Type B pancreatic cell (in vitro differentiated cells): ENCODE data around the gene HYAL1. TPM values are rescaled to one million over a fixed set of nuclear protein-coding genes. Genes with fewer than 3 reads are reported as not detected.

Experiments
- DNase-seq: peaks from one replicate; pipeline ENCODE4 v3.0.0; 2021; ENCODE audit warnings: mixed read lengths; ENCODE audit not compliant: unreplicated experiment; ENCODE audit errors: extremely low spot score
- H3K27ac Mint-ChIP-seq: 2 replicates; pipeline ENCODE4 v1.8.0; 2021; ENCODE audit warnings: mild to moderate bottlenecking, mixed read lengths
- H3K27me3 Mint-ChIP-seq: 2 replicates; pipeline ENCODE4 v1.8.0; 2021; ENCODE audit warnings: mixed read lengths
- H3K36me3 Mint-ChIP-seq: 2 replicates; pipeline ENCODE4 v1.8.0; 2021; ENCODE audit warnings: mixed read lengths
- H3K4me1 Mint-ChIP-seq: one replicate; pipeline ENCODE4 v1.8.0; 2021; ENCODE audit warnings: mixed read lengths; ENCODE audit not compliant: unreplicated experiment
- H3K4me3 Mint-ChIP-seq: 2 replicates; pipeline ENCODE4 v1.8.0; 2021; ENCODE audit warnings: mild to moderate bottlenecking, mixed read lengths
- H3K9me3 Mint-ChIP-seq: 2 replicates; pipeline ENCODE4 v1.8.0; 2021; ENCODE audit warnings: mixed read lengths
- total RNA-seq: library from RNA; stranded (reverse); gene quantifications from 2 replicates; pipeline ENCODE4 v1.2.1, GENCODE V29; 2021; ENCODE audit warnings: low replicate concordance
- TF ChIP-seq, protein P1 (sequence below): fragments of 200-600 bp; sonication (generic); conservative IDR thresholded peaks from 2 replicates; pipeline ENCODE4 v1.5.0; 2021; ENCODE audit warnings: antibody characterized with exemption, mild to moderate bottlenecking

HYAL1 gene
- total RNA-seq, 1 donor from 2014 or later = 3.7 TPM

DNA sequence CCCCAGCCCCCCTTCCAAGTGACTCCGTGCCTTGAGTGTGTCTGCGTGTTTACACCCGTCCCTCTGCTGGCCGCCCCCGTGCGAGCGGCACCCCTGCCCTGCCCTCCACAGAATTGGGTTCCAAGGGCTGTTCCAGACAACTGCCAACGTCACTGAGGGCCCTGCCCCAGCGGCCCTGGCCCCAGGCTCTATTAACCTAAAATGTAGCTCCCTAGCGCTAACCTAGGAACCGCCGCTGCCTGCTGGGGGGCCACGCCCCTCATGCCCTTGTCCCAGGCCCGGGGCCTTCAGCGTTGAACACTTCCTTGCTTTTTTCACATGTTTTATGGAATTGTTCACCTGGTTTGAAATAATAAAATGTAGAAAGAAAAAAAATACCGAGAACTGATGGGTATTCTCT, 44.4 kb downstream of the HYAL1 start:
- H3K36me3 Mint-ChIP-seq = peaks cover 4% of the 10 kb centered on the region
- no peak for DNase-seq
- H3K27ac Mint-ChIP-seq = peak overlapping the region; percentile 90
- peak overlapping the region; percentile 49 for H3K4me3 Mint-ChIP-seq
- H3K27me3 Mint-ChIP-seq = no peaks in the 10 kb centered on the region
- TF ChIP-seq, protein P1, sequence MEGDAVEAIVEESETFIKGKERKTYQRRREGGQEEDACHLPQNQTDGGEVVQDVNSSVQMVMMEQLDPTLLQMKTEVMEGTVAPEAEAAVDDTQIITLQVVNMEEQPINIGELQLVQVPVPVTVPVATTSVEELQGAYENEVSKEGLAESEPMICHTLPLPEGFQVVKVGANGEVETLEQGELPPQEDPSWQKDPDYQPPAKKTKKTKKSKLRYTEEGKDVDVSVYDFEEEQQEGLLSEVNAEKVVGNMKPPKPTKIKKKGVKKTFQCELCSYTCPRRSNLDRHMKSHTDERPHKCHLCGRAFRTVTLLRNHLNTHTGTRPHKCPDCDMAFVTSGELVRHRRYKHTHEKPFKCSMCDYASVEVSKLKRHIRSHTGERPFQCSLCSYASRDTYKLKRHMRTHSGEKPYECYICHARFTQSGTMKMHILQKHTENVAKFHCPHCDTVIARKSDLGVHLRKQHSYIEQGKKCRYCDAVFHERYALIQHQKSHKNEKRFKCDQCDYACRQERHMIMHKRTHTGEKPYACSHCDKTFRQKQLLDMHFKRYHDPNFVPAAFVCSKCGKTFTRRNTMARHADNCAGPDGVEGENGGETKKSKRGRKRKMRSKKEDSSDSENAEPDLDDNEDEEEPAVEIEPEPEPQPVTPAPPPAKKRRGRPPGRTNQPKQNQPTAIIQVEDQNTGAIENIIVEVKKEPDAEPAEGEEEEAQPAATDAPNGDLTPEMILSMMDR = peak; percentile 42
- peaks cover 16% of the 10 kb centered on the region for H3K4me1 Mint-ChIP-seq
- H3K9me3 Mint-ChIP-seq = no peaks in the 10 kb centered on the region

DNA sequence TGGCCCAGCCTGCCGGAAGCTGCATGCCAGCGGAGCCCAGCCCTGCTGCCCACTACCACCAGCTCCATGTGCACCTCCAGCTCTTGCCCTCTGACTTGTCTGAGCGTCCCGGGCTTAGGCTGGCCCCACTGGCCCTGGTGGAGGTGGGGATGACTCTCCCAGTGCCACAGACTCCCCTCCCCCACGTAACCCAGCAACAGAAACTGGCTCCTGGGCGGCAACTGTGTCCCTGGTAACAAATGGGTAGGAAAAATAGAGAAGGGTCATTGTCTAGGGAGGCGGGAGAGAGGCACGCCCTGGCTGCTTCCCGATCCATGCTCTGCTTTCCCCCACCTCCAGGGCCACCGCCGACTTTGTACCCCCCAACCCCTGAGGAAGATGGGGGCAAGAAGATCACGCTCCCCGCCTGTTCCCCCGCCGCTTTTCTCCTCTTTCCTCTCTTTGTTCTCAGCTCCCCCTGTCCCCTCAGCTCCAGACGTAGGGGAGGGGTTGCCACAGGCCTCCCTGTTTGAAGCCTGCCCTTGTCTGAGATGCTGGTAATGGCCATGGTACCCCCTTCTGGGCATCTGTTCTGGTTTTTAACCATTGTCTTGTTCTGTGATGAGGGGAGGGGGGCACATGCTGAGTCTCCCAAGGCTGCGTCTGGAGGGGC, 45.2 kb downstream of the HYAL1 start:
- DNase-seq = no peak
- H3K27ac Mint-ChIP-seq = peak overlapping the region; percentile 90
- H3K4me1 Mint-ChIP-seq = peaks cover 15% of the 10 kb centered on the region
- no peaks in the 10 kb centered on the region for H3K27me3 Mint-ChIP-seq
- TF ChIP-seq, protein P1 = no peak
- H3K4me3 Mint-ChIP-seq = no peak overlapping the region
- peaks cover 4% of the 10 kb centered on the region for H3K36me3 Mint-ChIP-seq
- no peaks in the 10 kb centered on the region for H3K9me3 Mint-ChIP-seq

DNA sequence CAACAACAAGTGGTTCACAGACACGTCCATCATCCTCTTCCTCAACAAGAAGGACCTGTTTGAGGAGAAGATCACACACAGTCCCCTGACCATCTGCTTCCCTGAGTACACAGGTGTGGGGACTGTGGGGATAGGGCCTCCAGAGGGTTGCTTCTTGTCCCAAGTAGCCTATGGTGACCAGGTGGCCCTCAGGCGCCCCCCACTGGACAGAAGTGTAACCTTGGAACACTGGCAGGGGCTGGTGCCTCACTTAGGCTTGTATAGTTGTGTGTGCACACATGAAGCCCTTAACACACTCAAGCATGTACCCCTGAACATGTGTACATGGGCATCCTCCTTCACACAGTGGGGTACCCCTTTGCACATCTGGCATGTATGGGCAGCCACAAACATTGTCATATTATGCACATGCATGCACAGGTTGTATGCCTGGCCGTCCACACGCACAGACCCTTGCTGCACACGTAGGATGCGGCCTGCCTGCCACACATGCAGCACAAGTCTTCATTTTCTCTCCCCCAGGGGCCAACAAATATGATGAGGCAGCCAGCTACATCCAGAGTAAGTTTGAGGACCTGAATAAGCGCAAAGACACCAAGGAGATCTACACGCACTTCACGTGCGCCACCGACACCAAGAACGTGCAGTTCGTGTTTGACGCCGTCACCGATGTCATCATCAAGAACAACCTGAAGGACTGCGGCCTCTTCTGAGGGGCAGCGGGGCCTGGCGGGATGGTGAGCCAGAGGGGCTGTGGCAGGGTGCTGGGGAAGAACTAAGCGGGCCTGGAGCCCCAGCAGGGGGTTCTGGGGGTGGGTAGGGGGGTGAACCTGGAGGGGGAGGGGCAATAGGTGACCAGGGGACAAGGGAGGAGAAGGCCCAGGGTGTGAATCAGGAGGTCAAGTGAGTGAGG, 46.1 kb downstream of the HYAL1 start:
- Mint-ChIP-seq H3K4me3 (peak overlapping the region; percentile 24), H3K4me1 (peaks cover 15% of the 10 kb centered on the region), H3K36me3 (peaks cover 4% of the 10 kb centered on the region), H3K27ac (peak overlapping the region; percentile 65), H3K27me3 (no peaks in the 10 kb centered on the region), H3K9me3 (no peaks in the 10 kb centered on the region)
- DNase-seq = no peak
- TF ChIP-seq, protein P1 = peak; percentile 72

DNA sequence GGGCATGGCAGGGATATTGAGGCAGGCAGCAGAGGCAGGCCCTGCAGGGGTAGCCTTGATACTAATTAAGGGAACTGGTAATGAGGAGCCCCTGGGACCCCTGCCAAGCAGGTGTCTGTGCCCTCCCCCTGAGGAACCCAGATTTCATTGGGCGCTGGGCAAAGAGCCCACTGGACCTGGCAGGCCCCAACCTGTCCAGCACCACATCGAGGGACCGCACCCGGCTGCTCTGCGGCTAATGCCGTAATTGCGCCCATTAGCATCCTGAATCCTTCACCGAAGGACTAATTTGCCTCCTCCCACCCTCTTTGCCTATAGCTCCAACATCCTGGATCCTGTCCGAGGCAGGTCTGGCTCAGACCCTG, 48.1 kb downstream of the HYAL1 start:
- Mint-ChIP-seq H3K4me3 (no peak overlapping the region), H3K4me1 (peaks cover 10% of the 10 kb centered on the region), H3K36me3 (peaks cover 9% of the 10 kb centered on the region), H3K9me3 (no peaks in the 10 kb centered on the region), H3K27me3 (no peaks in the 10 kb centered on the region), H3K27ac (no peak overlapping the region)
- TF ChIP-seq, protein P1 = no peak
- no peak for DNase-seq

DNA sequence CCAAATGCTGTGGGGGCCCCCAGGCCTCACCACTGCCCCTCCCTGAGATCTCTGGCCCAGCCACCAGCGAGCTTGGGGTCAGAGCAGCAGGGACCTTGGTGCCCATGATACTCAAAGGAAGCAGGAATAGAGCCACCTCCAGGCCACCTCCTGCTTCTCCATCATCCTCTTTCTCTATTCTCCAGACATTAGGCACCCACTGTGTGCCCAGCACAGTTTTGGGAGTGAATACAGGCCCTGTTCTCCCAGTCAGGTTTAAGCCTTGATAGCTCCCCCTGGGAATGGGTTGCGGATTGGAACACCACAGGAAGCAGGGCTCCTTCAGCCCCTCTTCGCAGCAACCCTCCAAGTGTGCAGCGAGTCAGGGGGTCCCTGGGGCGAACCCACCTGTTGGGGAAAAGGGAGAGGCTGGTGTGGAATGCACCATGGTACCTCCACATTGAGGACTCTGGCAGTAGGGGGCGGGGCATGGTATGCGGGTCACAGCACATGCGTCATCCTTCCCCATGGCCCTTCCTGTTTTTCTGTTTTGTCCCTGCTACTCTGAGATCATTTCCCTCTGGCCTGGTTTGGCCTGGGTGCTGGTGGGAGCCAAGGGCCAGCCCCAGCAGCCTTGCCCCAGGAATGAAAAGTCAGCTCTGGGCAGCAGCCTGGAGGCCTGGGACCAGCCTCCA, 48.7 kb downstream of the HYAL1 start:
- Mint-ChIP-seq H3K4me1 (peaks cover 10% of the 10 kb centered on the region), H3K9me3 (no peaks in the 10 kb centered on the region), H3K27ac (peak overlapping the region; percentile 39), H3K27me3 (no peaks in the 10 kb centered on the region), H3K4me3 (no peak overlapping the region), H3K36me3 (peaks cover 11% of the 10 kb centered on the region)
- TF ChIP-seq, protein P1 = no peak
- no peak for DNase-seq
